GM12878 (cell line): ENCODE measurements around the gene FAM184B. TPM values are rescaled to one million over a fixed set of nuclear protein-coding genes. Genes with fewer than 3 reads are reported as not detected.

Experiments used
- NR2C2 ChIP-seq: IDR thresholded peaks from 2 replicates; pipeline ENCODE4 v1.6.1; 2011; ENCODE audit warnings: borderline replicate concordance, low read depth; ENCODE audit not compliant: control insufficient read depth, insufficient read length
- PAX8 ChIP-seq: fragments of 450-650 bp; IDR thresholded peaks from 2 replicates; pipeline ENCODE4 v1.6.1; 2017; ENCODE audit warnings: mild to moderate bottlenecking, moderate library complexity
- SKIL ChIP-seq: fragments of 450-650 bp; IDR thresholded peaks from 2 replicates; pipeline ENCODE4 v1.6.1; 2017; ENCODE audit warnings: mild to moderate bottlenecking, low read depth, inconsistent platforms; ENCODE audit not compliant: poor library complexity, severe bottlenecking
- STAT1 ChIP-seq: fragments of 450-650 bp; conservative IDR thresholded peaks from 2 replicates; pipeline ENCODE4 v1.6.1; 2014; ENCODE audit warnings: antibody characterized with exemption, mild to moderate bottlenecking
- ZBED1 ChIP-seq: IDR thresholded peaks from 2 replicates; pipeline ENCODE4 v1.6.1; 2016; ENCODE audit warnings: borderline replicate concordance
- ZNF592 ChIP-seq: fragments of 450-650 bp; IDR thresholded peaks from 2 replicates; pipeline ENCODE4 v1.6.1; 2017; ENCODE audit warnings: mild to moderate bottlenecking, moderate library complexity
- polyA plus RNA-seq, 11 experiments: library from polyadenylated mRNA; depleted of rRNA in 4 of 11; unstranded in 6 of 11; stranded (reverse) in 5 of 11; fragments of >200 nt; fragmentation: Nextera tagmentation in 4 of 11; fragmentation: Illumina TruSeq in 1 of 11; extraction: Ambion mirVana in 4 of 11; extraction: Trizol in 1 of 11; gene quantifications; 1 replicate in 1 of 11; 2 replicates in 10 of 11; pipeline versions ENCODE4 v1.2.1 to v1.2.3, GENCODE V29; 2011 to 2016; ENCODE audit warnings: inconsistent platforms in 2 of 11, missing spikeins in 2 of 11, low read depth in 1 of 11
- total RNA-seq, 4 experiments: library from RNA; depleted of rRNA in 3 of 4; stranded (reverse); fragments of >200 nt in 3 of 4; fragmentation: Illumina TruSeq in 1 of 4; extraction: Trizol in 1 of 4; gene quantifications; 2 replicates each; pipeline versions ENCODE4 v1.2.1 to v1.2.3, GENCODE V29; 2013 to 2021

FAM184B gene
- total and polyA plus RNA-seq, 10 of the 15 experiments (the other 5 are each of a cell fraction or from before 2014, with no cell fraction given): under 0.01 TPM; not detected in 9

GRCh38 chr4:17614416-17615299, 166.8 kb downstream of the FAM184B start, which contains the start of gene MED28 (continued):
- TF ChIP-seq SKIL (peak; percentile 75), ZNF592 (no peak), ZBED1 (no peak), STAT1 (0 out of 2 replicates have a peak, but pooled peaks have one; percentile 53), NR2C2 (no peak), PAX8 (no peak)
- TF ChIP-seq, all 136 proteins: peak for 47
